Activated naive CD4-positive, alpha-beta T cell treated with Interleukin-2 at 50 U/mL for 16 hours (primary cell): ENCODE measurements around the gene CACNA1G.

Experiments
- DNase-seq: peaks from one replicate; pipeline ENCODE4 v3.0.0-alpha.2; 2020

The CACNA1G gene

DNA sequence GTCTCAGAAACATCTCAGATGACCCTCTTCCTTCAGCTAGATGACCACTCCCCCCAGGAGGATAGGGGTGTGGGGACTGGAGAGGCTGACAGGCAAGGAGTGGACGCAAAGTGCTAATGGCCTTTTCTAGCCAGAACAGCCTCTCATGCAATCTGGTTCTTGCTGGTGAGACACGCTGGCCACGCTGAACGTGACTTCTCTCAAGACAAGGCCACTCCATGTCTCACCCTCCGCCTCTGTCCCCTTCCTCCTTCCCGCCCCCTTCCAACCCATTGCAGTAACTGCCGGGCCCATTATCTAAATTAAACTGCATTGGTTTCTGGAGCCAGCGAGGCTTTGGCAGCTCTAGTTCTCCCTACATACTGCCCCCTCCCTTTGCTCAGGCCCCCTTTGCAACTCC, 9.5 kb downstream of the CACNA1G start:
- no peak for DNase-seq

DNA sequence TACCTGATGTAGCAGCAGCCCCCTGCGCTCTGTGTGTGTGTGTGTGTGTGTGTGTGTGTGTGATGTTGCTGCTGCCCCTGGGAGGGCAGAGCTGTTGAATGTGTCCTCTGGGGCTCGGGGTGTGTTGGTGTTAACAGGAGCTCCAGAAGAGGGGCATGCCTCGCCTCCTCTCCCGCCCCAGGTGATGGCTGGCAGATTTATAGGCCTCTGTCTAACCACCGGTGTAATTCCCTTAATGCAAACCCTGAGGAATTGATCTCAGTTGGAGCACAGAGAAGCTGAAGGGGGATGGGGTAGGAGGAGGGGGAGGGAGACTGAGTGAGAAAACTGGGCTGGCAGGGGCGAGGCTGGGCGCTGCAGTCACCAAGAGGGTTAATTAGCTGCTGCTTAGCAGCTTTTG, 10.0 kb downstream of the CACNA1G start:
- DNase-seq, result no peak

DNA sequence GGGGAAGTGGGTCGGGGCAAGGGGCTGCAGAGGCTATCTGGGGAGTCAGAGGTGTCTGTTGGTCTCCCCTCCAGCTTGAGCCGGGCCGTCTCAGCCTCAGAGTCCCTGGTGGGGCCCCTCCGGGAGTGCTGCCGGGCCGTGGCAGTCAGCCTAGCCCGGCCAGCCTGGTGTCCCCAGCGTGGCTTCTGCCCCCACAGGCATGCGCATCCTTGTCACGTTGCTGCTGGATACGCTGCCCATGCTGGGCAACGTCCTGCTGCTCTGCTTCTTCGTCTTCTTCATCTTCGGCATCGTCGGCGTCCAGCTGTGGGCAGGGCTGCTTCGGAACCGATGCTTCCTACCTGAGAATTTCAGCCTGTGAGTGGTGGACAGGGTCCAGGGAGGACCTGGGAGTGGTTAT, 11.2 kb downstream of the CACNA1G start:
- DNase-seq, result no peak

DNA sequence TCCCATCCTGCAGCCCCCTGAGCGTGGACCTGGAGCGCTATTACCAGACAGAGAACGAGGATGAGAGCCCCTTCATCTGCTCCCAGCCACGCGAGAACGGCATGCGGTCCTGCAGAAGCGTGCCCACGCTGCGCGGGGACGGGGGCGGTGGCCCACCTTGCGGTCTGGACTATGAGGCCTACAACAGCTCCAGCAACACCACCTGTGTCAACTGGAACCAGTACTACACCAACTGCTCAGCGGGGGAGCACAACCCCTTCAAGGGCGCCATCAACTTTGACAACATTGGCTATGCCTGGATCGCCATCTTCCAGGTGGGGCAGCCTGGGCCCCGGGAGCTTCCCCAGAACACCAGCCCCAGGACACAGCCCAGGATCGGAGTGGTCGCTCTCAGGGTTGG, 12.0 kb downstream of the CACNA1G start:
- no peak for DNase-seq

DNA sequence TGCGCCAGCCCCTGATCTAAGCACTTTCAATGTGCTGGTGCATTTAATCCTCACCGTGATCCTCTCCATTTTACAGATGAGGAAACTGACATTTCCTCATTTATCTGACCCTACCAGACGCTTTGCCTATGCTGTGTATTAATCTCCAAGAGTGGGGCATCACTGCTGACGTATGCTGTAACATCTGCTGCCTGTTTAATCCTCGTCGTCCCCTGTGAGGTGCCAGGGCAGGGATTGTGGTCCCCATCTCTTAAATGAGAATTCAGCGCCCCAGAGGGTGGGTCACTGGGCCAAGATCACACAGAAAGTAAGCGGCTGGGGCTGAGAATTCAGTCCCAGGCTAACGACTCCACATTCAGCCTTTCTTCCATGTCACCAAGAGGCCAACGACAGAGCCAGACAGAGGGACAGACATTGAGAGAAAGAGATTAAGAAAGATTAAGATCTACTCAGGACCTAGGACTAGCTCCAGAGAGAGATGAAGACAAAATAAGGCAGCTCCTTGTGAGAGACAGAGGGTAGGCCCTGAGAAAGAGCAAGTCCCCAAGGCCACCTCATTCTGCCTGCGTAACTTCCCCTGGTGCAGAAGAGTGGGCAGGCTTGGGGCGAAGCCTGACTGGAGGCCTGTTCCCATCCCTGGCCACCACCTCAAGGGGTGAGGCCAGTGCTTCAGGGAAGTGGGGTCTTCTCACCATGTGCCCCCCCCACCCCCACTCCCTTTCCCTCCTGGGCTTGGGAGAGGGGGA, 13.5 kb downstream of the CACNA1G start:
- DNase-seq, result no peak

DNA sequence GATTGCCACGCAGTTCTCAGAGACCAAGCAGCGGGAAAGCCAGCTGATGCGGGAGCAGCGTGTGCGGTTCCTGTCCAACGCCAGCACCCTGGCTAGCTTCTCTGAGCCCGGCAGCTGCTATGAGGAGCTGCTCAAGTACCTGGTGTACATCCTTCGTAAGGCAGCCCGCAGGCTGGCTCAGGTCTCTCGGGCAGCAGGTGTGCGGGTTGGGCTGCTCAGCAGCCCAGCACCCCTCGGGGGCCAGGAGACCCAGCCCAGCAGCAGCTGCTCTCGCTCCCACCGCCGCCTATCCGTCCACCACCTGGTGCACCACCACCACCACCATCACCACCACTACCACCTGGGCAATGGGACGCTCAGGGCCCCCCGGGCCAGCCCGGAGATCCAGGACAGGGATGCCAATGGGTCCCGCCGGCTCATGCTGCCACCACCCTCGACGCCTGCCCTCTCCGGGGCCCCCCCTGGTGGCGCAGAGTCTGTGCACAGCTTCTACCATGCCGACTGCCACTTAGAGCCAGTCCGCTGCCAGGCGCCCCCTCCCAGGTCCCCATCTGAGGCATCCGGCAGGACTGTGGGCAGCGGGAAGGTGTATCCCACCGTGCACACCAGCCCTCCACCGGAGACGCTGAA, 15.2 kb downstream of the CACNA1G start:
- no peak for DNase-seq

DNA sequence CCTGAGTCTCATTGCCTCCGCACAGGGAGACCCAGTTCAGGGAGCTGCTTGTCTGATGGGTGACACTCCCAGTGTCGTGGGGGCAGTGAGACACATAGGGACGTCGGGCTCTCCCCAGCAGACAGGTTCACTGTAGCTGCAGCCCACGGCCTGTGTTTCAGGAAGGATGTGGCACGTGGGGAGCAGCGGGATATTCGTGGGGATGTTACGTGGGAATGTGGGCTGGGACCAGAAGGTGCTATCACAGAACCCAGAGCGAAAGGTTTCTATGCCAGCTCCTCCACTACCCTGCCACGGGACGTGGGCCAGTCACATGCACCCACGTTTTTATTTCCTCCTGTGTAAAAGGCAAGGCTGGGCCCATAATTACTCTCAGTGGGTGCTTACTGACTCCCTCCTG, 16.3 kb downstream of the CACNA1G start:
- DNase-seq, result no peak

DNA sequence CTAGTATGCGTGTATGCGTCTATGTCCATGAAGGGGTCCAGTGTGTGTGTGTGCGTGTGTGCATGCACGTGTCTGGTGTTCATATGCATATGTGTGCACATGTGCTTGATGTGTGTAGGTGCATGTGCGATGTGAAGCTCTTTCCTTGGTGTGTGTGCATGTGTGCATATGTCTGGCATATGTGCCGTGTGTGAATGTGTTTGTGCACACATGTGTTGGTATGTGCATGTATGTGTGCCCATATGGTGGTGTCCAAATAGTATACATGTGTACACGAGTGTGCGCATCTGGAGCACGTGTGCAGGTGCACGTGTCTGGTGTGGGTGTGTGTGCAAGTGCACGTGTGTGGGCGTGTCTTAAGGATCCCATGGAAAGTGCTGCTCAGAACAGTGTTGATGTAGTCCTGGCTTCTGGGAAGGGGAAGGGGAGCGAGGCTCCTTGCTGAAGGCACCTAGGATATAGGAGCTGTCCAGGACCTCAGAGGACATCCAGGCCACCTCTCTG, 17.0 kb downstream of the CACNA1G start:
- no peak for DNase-seq

DNA sequence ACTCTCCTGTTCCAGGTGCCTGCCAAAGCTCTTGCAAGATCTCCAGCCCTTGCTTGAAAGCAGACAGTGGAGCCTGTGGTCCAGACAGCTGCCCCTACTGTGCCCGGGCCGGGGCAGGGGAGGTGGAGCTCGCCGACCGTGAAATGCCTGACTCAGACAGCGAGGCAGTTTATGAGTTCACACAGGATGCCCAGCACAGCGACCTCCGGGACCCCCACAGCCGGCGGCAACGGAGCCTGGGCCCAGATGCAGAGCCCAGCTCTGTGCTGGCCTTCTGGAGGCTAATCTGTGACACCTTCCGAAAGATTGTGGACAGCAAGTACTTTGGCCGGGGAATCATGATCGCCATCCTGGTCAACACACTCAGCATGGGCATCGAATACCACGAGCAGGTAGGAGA, 17.7 kb downstream of the CACNA1G start:
- no peak for DNase-seq

DNA sequence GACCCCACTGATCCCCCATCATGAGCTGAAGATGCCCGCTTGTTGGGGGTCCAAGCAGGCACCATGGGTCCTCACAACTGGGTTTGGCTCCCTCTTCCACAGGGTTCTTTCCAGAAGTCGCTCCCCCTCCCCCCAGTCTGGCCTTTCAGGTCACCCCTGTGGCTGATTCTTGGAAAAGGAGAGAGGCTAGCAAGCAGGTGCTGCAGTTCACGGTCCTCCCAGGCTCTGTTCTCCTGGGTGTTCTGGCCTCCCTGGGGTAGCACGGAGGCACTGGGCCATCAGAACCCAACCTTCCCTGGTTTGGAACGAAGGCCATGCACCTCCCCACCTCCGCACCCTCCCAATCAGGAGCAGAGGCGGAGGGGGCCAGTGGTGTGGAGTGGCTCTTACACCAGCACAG, 18.9 kb downstream of the CACNA1G start:
- no peak for DNase-seq

DNA sequence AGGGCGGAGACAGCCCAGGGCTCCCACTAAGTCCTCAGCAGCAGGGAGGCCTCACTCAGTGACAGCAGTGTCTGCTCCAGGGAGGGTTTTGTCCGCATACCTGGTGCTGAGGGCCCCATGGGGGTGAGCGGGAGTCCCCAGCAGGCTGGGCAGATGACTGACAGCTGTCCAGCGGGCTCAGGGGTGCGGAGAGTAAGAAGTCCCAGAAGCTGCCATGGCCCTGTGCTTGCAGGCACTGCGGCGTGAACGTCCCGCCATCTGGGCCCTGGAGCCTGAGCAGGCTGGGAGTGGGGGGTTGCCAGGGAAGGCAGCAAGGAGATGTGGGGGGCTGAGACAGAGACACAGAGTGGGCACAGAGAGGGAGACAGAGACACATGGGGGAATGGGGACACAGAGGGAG, 20.1 kb downstream of the CACNA1G start:
- no peak for DNase-seq

DNA sequence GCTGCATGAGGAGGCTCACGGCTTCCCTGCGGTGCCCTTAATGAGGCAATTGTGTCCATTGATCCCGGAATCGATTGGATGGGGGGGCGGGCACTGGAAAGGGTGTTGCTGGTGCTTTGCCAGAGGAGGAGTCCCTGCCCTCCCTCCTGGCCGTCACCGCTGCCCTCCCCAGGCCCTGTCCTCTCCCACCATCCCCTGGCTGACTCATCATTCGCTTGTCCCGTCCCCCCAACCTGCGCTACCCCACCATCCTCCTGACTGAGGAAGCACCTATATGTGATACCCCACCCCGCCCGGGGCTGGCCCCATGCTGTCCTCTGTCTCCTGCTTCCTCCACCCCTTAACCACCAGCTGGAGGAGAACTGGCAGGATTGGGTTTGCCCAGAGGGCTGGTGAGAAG, 20.8 kb downstream of the CACNA1G start:
- DNase-seq, result no peak

DNA sequence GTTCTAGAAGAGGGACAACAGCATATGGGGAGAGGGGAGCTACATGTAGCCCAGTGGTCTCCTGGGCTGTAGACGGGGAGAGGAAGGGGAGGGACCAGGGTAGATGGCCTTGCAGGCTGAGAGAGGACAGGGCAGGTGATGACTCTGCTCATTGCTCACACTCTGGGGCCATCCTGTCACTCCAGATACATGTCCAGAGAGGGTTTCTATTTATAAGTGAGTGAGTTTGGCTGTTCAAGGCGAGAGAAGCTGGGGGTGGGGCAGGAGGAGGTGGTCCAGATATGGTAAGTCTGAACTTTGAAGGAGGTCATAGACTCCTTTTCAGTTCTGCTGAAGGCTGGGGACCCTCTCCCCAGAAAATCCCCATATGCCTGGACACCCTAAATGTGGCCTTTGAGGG, 22.2 kb downstream of the CACNA1G start:
- DNase-seq, result no peak

DNA sequence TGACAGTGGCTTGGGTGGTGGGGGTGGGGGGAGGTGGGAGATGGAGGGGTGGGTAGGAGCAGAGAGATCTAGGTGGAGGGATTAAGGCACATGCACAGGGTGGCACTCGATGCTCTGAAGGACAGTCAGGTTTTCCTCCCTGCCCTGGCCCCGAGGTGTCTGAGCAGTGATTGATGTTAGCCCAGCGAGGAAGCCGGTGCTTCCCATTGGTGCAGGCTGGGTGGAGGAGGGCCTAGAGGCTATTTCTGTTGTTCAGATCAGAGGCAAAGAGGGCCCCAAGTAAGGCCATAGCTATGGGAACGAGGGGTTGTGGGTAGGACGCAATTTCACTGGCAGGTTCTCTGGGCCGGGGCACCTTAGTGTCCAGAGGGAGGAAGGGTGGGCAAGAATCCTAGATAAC, 23.1 kb downstream of the CACNA1G start:
- DNase-seq, result no peak

DNA sequence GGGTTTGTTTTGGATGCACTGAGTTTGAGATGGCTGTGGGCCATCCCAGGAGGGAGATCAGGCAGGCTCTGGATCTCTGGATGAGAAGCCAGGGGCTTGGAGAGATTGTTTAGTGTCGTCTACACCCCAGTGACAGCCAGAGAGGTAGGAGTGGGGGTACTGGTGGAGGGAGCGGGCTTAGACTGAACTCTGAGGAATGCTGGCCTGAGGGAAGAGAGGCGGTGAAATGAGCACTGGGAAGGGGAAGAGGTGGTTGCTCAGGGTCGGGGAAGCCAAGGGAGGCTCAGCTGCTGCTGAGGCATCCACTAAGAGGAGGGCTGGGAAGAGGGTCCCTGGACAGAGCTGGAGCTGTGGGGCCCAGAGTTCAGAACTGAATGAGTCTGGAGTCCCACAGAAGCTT, 23.6 kb downstream of the CACNA1G start:
- no peak for DNase-seq

DNA sequence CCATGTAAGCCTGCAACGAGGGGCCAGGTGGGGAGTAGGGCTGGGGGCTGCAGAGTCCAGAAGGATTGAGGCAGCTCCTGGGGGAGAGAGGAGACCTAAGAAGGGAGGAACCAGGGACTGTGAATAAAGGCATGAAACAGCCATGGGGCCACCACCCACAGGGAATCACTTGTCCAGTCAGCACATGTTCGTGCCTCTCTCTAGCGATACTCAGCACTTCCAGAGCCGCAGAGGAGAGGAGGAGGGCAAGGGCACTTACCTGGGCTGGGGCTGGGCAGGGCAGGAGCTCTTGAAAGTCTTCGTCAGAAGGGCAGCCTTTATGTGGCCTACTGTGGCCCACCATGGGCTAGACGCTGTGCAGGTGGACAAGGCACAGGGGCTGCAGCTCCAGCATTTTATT, 24.2 kb downstream of the CACNA1G start:
- no peak for DNase-seq

DNA sequence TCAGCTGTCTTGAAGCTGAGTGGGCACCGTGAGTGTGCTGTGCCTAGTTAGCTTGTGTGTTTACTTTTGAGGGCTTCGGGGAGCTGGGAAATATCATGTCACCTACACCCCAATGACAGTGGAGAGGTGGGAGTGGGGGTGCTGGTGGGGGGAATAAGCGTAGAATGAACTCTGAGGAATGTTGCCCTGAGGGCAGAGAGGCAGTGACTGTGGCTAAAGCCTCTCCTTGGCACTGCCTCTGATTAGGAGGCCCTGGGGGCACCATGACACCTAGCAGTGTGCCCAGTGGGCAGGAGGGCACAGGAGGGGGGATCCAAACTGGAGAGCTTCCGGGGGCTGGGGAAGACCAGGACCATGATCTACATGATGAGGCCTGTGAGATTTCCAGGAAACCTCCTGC, 24.8 kb downstream of the CACNA1G start:
- no peak for DNase-seq

DNA sequence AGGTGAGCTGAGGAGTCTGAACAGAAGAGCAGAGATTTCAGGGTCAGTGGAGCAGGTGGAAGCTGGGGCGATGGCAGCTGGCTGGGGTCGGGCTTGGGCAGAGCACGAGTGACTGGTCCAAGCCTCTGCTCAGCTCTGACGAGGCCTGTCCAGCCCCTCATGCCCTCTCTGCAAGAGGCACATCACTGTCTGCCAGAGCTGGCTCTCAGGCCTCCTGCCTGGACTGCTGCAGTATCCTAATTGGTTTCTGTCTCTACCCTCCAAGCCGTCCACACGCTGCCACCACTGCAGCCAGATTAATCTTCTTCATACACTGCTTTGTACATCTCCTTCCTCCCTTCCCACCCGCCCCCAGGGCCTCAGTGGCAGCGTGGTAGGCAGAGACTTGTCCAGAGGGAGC, 25.4 kb downstream of the CACNA1G start:
- no peak for DNase-seq

DNA sequence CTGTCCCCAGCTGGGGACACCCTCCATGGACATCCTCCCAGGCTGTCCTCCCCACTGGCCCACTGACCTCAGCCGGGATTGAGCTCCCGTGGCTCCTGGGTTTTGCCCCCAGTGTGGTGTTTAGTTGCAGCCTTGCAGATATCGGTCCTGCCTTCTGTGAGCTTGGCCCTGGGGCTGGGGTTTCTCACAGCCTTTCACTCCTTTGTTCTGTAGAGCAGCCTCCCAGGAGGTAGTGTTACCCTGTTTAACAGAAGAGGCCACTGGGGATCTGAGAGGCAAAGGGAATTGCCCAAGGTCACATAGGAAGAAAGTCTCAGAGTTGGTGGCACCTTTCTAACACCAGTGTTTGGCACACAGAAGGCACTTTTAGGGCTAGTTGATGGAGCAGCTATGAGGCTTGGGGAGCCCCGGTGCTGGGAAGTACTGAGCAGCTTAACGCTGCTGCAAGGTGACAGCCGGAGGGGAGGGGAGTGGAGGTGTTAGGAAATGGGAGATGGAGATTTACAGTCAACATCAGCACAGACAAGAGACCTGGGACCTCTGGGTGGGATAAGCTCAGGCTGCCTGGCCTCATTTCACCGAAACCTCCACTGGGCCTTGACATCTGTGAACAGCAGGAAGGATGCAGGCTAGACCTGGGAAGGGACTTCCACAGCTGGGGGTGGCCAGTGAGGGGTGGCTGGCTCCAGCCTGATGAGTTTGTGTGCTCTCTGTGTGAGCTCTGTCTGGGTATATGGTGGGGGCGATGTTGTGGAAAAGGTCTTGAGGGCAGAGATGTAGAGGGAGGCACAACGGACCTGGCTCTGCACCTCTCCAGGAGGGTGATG, 26.1 kb downstream of the CACNA1G start:
- DNase-seq, result no peak

DNA sequence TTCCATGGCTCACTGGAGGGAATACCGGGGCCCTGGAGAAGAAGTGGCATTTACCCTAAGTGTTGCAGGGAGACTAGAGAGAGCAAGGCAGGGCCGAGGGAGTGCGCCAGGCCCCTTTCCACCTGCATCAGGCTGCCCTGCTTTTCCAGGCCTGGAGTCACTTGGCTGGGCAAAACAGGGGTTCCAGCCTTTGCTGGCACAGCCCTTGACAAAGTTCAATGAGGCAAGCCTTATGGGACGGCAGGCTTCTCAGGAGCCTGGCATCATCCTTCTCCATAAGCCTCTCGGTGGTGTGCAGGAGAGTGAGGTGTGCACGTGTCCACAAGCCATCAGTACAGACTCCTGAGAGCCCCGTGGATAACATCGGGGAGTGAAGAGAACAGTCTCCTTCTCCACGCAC, 27.1 kb downstream of the CACNA1G start:
- DNase-seq, result no peak

DNA sequence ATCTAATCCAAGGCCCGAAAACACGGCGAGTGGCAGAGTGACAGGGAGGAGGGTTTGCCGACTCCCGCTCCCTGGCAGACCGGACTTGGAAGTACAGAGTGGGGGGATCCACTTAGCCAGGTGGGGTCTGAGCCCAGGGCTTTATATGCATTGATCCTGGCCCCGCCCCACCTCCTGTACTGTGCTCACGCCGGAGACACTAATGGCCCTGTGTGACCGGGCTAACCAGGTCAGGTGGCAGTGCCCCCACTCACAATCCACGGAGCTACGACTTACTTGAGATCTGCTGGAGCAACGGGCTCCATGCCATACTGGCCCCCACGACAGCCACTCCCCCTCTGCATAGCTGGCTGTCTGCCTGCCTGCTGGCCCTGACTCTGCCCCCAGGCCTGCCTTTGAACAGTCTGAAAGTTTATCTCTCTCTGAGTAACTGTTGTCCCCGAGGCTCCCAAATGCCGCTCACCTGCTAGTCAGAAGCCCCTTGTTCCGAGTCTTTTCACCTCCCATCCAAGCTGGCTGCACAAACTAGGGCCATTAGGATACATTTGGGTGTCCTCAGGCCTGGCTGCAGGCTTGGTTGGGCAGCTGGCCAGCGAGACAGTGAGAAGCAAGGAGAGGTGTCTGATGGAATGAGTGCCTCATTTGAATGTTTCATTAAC, 28.0 kb downstream of the CACNA1G start:
- DNase-seq, result no peak

DNA sequence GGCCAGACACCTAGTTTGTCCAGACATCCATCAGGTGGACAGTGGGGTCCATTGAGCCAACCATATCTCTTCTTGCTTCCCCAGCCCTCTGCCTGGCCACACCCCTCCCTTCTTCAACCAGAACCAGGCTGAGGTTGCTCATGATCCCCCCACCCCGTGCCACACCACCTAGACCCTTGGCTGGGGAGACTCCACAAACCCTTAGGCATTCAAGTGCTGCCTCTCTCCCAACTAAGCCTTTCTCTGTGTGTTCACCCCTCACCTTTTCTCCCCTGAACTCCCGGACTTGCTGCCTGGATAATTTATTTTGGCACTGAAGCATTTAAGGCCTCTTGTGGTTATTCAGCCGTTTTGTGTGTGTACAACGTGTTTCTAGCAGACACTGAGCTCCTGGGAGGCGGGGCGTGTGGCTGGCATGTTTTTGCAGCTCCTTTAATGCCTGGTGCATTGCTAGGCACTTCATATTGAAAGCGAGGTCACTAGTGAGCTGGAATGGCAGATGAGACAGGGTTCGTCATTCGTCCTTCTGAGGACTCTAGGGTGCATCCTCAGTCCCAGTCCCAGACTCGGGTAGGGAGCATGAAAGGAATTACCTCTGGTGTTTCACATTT, 28.7 kb downstream of the CACNA1G start:
- no peak for DNase-seq
